DMS153 treated with DMSO at 0.1 percent for 48 hours (cell line): ENCODE data around the gene TCAF2.
"Not testable (repeated sequence)": the region's sequence is repeated elsewhere in the genome, so short reads cannot be mapped to it uniquely, and the experiment has no call there.

ENCODE experiments used
- DNase-seq: peaks from one replicate; lab custom pipeline; 2025; ENCODE audit not compliant: unreplicated experiment; lab: John Stamatoyannopoulos, UW

The TCAF2 gene

DNA sequence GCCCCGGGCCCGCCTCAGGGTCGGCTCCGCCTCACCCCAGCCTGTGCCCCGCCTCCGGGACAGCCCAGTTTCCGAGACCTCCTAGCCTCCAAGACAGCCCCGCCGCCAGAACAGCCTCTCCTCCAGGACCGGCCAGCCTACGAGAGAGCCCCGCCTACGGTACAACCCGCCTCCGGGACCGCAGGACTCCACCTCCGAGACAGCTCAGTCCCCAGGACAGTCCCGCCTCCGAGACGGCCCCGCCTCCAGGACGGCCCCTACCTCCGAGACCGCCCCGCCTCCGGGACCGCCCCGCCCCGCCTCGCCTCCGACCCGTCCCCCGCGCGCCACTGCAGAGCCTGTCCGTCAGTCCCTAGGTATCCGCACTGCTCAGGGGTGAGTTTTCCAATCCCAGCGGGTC lies at the start of gene TCAF2:
TSS of gene TCAF2 (plus strand) at position 329 of the 400 bp plus-strand sequence.
- not testable (repeated sequence) for DNase-seq

GRCh38 chr7:143571501-143571900 lies 49.3 kb upstream of the TCAF2 start, which contains the start of gene CTAGE15:
Gene CTAGE15, plus strand, starts transcription at chr7:143571801. Its CDS starts 17 bp downstream, at chr7:143571818.
- DNase-seq = not testable (repeated sequence)

DNA sequence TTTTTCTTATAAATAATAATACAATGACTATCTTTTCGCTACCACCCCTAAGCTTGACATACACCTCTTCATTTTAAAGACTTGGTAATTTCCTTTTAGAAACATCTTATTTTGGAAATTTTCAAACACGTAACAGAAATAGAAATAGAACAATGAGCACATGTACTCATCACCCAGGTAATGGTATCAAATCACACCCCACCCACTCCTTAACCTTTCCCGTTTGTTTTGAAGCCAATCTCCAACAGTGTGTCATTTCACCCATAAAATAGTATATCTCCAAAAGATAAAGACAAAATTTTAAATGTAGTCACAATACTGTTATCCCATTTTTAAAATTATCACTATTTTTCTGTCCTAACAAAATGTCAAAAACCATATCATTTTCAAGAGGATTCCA lies 32.6 kb upstream of the TCAF2 start:
- not testable (repeated sequence) for DNase-seq

DNA sequence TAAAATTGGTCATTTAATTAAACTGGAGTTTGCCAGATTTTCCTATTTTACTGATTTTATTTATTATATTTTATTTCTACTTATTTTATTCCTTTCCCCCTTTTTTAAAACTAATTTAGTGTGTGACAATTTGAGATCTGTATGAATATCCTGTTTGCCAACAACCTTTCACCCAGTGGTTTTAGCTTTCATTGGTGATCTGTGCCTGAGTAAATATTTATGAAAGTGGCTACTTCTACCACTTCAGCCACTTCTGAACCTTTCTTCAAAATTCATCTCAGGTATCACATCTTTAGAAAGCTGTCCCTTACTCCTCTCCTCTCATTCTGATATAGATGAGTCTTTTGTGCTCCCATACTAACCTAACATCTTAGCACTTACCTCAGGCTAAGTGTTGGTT lies 30.9 kb upstream of the TCAF2 start:
- DNase-seq = not testable (repeated sequence)

DNA sequence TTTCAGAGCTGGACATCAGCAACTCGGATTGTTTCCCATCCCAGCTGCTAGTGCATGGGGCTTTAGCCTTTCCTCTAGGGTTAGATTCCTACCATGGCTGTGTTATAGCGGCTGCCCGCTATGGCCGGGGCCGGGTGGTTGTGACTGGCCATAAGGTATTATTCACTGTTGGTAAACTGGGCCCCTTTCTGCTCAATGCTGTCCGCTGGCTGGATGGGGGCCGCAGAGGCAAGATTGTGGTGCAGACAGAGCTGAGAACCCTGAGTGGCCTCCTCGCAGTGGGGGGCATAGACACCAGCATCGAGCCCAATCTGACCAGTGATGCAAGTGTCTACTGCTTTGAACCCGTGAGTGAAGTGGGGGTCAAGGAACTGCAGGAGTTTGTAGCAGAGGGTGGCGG lies 22.7 kb upstream of the TCAF2 start:
- not testable (repeated sequence) for DNase-seq

DNA sequence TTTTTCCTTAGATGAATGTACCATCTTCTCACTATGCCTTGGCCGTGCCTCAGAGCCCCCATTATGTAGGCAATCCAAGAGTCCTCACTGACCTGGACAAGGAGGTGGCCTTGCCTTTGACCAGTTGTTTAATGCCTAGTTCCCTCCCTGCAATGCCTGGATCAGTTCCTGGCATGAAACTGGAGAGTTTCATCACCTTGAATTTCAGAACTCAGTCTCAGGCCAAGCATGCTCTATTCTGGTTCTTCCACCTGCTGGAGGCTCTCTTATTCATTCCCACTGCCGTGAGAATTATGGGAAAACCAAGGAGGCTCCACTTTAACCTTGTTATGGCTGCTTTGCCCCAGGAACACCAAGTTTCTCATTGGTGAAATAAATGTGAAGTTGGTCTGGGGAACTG lies 17.2 kb upstream of the TCAF2 start:
- DNase-seq = not testable (repeated sequence)

DNA sequence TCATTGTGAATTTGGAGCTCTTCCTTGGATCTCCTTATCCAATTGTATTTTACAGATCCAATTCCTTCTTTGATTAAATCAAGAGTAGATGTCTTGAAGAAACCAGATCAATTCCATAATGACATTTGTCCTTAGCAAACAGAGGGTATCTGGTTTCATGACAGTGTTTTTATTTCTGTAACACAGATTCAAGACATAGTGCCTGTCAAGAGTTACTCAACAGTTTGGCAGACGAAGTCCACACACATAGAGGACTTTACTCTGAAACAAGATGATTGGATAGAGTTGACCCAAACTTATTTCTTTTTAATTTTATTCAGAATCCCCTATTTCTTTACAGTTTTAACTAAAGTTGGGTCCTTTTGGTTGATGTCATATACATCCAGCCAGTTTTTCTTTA lies 14.7 kb upstream of the TCAF2 start:
- DNase-seq = not testable (repeated sequence)

DNA sequence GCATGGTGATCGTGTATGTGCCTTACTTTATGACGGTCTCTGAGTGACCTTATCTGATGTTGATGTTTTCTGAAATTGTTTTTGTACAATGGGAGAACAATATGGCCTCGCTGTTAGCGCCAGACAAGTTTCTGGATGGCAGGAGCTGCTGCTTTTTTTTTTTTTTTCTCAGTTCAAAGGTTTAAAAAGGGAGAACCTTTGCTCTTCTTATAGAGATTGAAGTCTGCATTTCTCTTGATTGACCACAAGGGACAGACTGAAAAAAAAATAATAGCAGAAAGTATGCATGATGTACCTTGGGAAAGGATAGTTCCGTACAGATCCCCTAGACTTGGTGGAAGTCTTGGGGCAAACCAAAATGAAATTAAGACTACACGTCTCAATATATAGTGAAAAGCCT lies 5.2 kb upstream of the TCAF2 start:
- DNase-seq = not testable (repeated sequence)

DNA sequence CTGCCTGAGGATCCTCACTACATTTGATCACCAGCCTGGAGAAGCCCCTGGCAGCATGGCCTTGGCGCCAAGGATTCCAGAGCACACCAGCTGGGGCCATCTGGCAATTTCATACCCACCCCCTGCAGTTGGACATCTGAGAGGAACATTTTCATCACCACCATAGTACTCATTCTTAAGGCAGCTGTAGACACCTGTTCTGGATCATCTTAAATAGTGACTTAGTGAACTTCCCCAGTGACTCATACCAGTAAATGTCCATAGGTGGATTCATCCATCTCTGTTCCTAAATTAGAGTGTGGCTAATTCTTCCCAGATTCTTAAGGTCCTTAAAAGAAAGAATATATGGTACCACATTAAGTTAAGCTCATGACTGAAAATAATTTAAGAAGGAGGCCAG lies 3.6 kb upstream of the TCAF2 start:
- DNase-seq = not testable (repeated sequence)

DNA sequence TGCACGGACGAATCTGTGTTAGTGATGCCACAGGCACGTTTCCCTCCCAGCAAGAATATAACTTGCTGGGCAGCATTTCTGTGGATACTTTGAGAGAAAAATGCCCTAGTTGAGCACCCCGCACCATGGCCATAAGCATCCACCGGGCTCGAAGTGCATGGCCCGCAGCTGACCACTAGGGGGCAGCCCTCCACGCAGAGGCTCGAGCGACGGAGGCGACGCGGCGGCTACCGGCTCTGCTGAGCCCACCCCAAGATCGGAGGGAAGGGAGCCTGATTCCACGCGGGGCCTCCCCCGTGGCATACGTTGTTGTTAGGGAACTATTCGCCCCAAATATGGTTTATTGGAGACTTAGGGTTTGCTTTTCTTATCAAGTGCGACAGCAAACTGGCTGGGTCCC lies 716 bp upstream of the TCAF2 start:
- DNase-seq = not testable (repeated sequence)

DNA sequence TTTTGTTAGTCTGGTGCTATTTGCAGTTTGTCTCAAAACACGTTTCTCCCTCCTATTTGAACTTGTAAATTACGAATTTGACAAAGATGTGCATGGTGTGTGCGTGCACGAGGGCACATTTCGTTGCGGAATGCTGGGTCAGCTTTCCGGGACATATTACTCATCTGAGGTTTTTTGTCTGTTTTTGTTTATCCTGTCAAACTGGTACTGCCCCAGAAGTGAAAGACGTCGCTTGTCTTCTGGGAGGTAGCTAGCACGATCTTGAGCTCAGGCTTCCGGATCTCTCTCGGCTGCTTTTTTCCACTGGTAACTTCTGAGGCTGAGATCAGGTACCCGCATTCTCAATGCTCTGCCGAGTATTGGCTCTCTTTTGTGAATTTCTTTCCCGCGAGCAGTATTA lies 401 bp downstream of the TCAF2 start:
- DNase-seq = not testable (repeated sequence)

GRCh38 chr7:143622130-143622529 lies 1.4 kb downstream of the TCAF2 start:
- not testable (repeated sequence) for DNase-seq

- not testable (repeated sequence) for DNase-seq
Measured at GRCh38 chr7:143630653-143631052, 9.9 kb downstream of the TCAF2 start.

GRCh38 chr7:143632506-143632905 lies 11.7 kb downstream of the TCAF2 start:
- not testable (repeated sequence) for DNase-seq

DNA sequence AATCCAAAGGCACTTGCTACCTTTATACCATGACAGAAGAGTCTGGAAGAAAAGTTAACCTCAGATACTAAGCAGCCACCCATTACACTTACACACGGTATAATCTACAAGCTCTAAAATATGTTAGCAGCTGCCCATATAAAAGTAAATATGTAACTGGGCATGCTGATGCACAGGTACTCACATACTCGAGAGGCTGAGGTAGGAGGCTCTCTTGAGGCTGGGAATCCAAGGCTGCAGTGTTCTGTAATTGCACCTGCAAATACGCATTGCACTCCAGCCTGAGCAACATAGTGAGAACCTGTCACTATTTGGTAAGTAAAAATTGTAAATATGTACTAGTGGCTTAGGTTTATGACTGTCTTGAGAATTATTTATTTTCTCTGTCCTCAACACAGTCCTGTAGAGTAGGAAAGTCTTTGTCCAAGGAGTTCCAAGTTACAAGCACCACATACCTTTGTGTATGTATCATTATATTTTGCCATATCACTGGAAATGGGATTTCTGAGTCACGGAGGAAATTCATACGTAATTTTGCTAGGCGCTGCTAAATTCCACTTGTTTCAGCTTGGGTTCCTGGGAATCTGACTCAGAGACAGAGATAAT lies 12.3 kb downstream of the TCAF2 start:
- not testable (repeated sequence) for DNase-seq

GRCh38 chr7:143635364-143636240 lies 14.8 kb downstream of the TCAF2 start:
- DNase-seq = not testable (repeated sequence)

DNA sequence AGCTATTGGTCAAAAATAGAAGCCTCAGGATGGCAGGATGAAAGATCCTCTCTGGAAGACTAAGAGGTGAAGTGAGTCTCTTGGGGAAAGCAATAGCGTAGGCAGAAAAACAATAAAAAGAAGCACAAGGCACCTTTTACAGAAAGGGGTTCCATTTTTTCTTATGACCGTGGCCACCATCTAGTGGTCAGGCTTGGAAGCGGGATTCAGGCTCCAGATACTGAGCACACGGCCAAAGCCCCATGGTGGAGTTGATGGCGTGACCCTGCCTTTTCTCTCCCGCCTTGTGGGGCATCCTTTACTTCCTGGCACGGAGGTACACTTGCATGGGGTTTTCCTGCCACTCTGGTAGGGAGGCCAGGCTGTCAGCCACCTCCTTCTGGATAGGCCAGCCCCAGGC lies 18.6 kb downstream of the TCAF2 start:
- DNase-seq = not testable (repeated sequence)

GRCh38 chr7:143640528-143641189 lies 19.9 kb downstream of the TCAF2 start:
- DNase-seq = not testable (repeated sequence)

GRCh38 chr7:143646598-143646997 lies 25.8 kb downstream of the TCAF2 start:
- DNase-seq = not testable (repeated sequence)

GRCh38 chr7:143649902-143650301 lies 29.1 kb downstream of the TCAF2 start:
- not testable (repeated sequence) for DNase-seq

- not testable (repeated sequence) for DNase-seq
Measured at GRCh38 chr7:143650447-143650846, 29.7 kb downstream of the TCAF2 start.
